DMS153 (cell line): ENCODE measurements around the gene LARGE2.
A peak's percentile ranks its signal among the peaks of the same experiment; 100 is the strongest.

Experiments
- DNase-seq: peaks from one replicate; lab custom pipeline; 2025; lab: John Stamatoyannopoulos, UW

Gene LARGE2

GRCh38 chr11:45929486-45930030, 7.1 kb downstream of the LARGE2 start:
- DNase-seq: no peak

- peak; percentile 93 for DNase-seq
These were observed 7.8 kb downstream of the LARGE2 start for GRCh38 chr11:45930031-45930794.

DNA sequence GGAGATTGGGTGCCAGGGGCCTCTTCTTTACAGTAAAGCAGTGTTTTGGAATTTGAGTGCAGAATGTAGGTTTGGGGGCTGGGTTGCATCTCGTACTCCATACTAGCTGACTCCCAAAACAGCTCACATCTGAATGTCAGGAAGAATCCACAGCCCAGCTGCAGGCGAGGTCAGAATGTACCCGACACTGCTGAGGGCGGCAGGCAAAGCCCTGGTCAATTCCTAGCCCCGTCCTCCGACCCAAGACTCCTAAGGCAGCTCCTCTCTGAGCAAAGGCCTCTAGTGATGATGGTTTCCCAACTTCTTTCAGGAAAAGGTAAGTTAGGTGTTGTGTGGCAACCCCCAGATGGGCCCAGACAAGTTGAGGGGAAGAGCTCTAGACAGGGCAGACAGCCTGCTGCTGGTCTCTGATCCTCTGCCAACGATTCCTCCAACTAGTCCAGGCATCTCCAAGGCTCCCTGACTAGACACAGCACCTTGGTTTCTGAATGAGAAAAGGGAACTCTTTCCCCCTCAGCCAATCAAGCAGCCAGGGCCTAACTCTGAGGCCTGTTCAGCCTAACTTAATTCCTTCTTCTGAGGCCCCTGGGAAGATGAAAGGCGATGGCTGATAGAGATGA, 8.6 kb downstream of the LARGE2 start:
- no peak for DNase-seq

GRCh38 chr11:45931739-45932138, 9.3 kb downstream of the LARGE2 start:
- no peak for DNase-seq

GRCh38 chr11:45932217-45932616, 9.8 kb downstream of the LARGE2 start:
- no peak for DNase-seq

- DNase-seq: no peak
These were observed 10.8 kb downstream of the LARGE2 start for GRCh38 chr11:45933131-45933831.

DNA sequence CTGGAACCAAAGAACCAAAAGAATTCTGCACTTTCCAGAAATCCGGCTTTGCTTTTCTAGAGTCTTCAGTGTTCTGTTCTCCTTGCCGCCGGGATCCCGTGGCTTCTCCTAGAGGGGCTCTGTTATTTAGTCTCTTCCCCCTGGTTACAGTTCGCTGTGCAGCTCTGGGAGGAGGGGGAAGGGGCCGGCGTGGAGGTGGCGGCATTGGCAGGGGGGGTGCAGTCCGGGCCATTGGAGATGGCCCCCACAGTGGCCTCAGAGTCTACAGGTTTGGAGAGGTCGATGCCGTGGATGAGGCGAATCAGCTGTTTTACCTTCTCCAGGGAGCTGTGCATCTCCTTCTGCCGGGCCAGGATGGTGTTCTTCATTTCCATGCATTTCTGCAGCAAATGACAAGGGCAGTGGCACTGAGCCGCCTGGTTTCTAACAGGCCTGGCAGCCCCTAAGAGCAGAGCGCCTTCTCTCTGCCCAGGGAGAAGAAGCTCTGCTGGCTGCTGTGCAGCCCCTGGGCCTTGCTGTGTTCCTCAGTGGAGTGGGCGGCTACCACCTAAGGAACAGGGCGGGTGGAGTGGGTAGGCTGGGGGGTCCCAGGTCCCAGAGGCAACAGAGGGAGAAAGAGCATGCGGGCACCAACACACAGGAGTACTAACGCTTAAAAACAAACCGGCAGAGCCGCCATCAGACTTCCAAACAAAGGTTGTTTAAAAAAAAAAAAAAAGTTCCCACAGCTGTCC, 11.6 kb downstream of the LARGE2 start:
- DNase-seq: no peak

- DNase-seq: no peak
These were observed 12.3 kb downstream of the LARGE2 start for GRCh38 chr11:45934580-45935318.

GRCh38 chr11:45935349-45936064, 13.1 kb downstream of the LARGE2 start:
- no peak for DNase-seq

- DNase-seq: no peak
These were observed 14.1 kb downstream of the LARGE2 start for GRCh38 chr11:45936511-45937054.

- no peak for DNase-seq
These were observed 15.5 kb downstream of the LARGE2 start for GRCh38 chr11:45937916-45938315.

DNA sequence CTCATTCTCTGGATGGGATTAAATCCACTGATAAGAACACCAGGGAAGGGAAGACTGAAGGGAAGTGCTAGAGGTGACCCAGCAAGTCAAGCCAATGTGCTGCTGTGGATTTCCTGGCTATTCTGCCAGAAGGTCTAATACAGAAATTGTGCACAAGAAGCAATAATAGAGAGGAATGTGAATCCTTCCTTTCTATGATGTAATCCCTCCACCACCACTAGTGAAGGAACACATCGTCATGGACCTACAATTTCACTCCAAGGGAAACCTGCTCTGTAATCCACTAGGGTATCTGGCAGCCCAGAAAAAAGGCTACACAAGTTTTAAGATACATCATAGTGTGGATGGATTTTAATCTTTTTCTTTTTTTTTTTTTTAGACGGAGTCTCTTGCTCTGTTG, 17.4 kb downstream of the LARGE2 start:
- DNase-seq: no peak

DNA sequence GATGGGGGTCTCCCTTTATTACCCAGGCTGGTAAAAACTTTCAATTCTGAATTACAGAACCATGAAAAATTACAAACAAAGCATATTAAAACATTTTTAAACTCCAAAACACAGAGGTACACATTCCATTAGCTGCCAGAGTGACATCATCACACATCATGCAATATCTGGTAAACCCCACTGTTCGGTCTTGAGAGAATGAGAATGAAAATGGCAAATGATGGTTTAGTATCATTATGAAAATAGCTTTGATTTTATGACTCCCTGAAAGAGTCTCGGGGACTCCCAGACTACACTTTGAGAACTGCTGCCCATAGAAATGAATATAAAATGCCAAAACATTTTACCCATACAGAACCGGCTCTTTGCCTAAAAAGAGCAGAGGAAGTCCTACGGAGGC, 18.8 kb downstream of the LARGE2 start:
- DNase-seq: no peak

DNA sequence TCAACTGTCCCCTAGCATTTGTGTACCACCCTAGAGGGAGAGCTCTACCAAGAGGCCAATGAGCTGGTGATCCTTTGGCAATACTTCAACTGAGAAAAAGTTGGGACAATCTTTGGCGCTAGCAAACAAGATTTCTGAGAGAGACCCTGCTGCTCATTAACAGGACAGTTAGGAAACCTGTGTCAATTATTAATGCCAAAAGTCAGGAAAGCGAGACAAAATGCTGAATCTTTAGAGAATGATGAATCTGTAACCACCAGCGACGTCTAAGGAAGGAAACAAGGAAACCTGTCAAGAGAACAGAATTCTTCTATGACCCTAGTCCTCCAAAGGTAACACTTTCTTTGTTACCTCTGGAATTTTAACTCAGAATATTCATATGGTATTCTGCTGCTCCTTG, 19.9 kb downstream of the LARGE2 start:
- no peak for DNase-seq

DNA sequence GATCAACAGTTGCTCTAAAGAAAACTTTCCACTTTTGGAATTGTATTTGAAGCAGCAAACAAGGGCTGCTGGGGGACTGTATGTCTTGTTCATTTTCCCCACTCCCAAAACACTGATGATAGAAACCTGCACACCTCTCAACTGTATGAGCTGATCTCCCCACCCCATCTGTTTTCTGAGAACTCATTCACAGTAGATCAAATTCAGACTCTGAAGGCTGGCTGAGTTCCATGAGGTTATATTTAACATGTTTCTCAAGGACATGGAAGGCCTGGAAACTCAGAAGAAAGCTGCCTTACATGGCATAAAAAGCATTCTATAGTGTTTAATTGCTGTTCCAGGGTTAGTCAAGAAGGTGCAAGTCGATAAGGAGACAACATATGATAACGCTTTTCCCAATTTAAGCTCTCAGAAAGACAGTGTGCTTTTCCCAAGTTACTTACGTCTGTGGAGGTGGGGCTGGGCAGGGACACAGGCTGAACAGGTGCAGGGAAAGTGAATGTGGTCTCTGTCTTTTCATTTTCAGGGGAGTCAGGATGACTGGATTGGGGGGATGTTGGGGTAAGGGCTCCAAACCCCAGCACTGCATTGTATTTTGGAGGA, 23.0 kb downstream of the LARGE2 start:
- DNase-seq: no peak

DNA sequence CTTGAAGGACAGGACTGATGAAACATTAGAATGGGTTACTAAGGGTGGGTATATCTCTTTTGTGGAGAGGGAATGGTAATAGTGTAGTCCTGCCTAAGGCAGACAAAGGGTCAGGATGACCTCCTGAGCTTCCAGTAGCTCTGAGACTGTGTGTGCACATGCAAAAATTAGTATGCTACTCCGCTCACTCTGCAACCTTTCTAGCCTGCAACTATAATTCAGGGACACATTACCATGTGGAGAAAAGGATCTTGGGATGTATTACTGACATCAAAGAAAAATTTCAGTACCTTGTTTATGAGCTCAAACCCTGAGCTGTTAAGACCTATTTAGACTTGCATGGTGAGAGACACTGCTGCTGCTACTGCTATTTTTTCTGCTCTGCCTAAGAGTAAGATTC, 25.4 kb downstream of the LARGE2 start:
- no peak for DNase-seq

DNA sequence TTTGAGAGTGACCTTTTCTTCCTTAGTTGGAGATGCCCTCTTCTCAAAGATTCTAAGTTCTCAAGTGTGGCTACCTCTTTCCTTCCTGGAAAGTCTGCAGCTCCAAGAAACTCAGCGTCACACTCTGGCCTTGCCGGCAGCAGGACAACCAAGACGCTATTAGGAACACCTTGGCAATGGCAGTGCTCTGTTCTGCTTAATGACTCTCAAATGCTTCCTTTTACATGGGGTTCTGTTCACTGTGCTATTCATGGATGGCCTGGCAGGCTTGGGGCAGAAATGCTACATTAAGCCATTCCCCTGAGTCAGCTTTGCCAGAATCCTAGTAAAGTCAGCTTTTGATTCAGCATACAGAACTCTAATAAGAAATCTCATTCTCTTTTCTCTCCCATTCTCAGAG, 25.9 kb downstream of the LARGE2 start:
- DNase-seq: no peak

- DNase-seq: no peak
These were observed 27.5 kb downstream of the LARGE2 start for GRCh38 chr11:45949992-45950407.

GRCh38 chr11:45959851-45960250, 37.4 kb downstream of the LARGE2 start:
- no peak for DNase-seq
